ENCODE measurements around the gene TRAF7.

TRAF7 gene

GRCh38 chr16:2147981-2148671, 7.5 kb upstream of the TRAF7 start, which contains the start of gene RAB26:
Gene RAB26, plus strand, starts transcription at chr16:2148625. Its CDS starts 159 bp downstream, at chr16:2148784.
- H3K9me3 Mint-ChIP-seq: no peaks in the 10 kb centered on the region
- H3K27me3 Mint-ChIP-seq: no peaks in the 10 kb centered on the region
- peak within 1 kb of the TSS; percentile 70 to 78 for H3K4me3 Mint-ChIP-seq
- H3K36me3 Mint-ChIP-seq: peaks cover 26 to 30% of the 10 kb centered on the region in 2 donors
- peaks cover 28 to 46% of the 10 kb centered on the region in 2 donors for H3K4me1 Mint-ChIP-seq
- ATAC-seq (replicated peaks) (peak; percentile 44 to 61), DNase-seq (no peak)
- H3K27ac Mint-ChIP-seq: peak within 1 kb of the TSS; percentile 93

- DNase-seq: no peak
- peak; percentile 29 for ATAC-seq (replicated peaks)
- Mint-ChIP-seq H3K4me1 (peaks cover 28 to 54% of the 10 kb centered on the region in 2 donors), H3K27ac (peak overlapping the region; percentile 93), H3K9me3 (no peaks in the 10 kb centered on the region), H3K36me3 (peaks cover 34 to 39% of the 10 kb centered on the region in 2 donors), H3K4me3 (peak overlapping the region; percentile 70 to 78), H3K27me3 (no peaks in the 10 kb centered on the region)
Measured at GRCh38 chr16:2148714-2149629, 6.6 kb upstream of the TRAF7 start.

GRCh38 chr16:2149630-2150417, 5.8 kb upstream of the TRAF7 start:
- ATAC-seq (replicated peaks) (no peak), DNase-seq (no peak)
- H3K4me1 Mint-ChIP-seq: peaks cover 30 to 62% of the 10 kb centered on the region in 2 donors
- peak overlapping the region; percentile 93 for H3K27ac Mint-ChIP-seq
- H3K9me3 Mint-ChIP-seq: no peaks in the 10 kb centered on the region
- peak overlapping the region; percentile 70 to 78 for H3K4me3 Mint-ChIP-seq
- no peaks in the 10 kb centered on the region for H3K27me3 Mint-ChIP-seq
- peaks cover 43 to 47% of the 10 kb centered on the region in 2 donors for H3K36me3 Mint-ChIP-seq

GRCh38 chr16:2150418-2151187, 5.0 kb upstream of the TRAF7 start:
- no peak for ATAC-seq (replicated peaks)
- Mint-ChIP-seq H3K36me3 (peaks cover 48 to 54% of the 10 kb centered on the region in 2 donors), H3K4me1 (peaks cover 30 to 68% of the 10 kb centered on the region in 2 donors), H3K9me3 (no peaks in the 10 kb centered on the region), H3K27me3 (no peaks in the 10 kb centered on the region), H3K4me3 (peak overlapping the region; percentile 78 to 80), H3K27ac (peak overlapping the region; percentile 95)
- DNase-seq: no peak

GRCh38 chr16:2151188-2152091, 4.1 kb upstream of the TRAF7 start:
- Mint-ChIP-seq H3K9me3 (no peaks in the 10 kb centered on the region), H3K4me1 (peaks cover 32 to 73% of the 10 kb centered on the region in 2 donors), H3K27me3 (no peaks in the 10 kb centered on the region), H3K36me3 (peaks cover 48 to 54% of the 10 kb centered on the region in 2 donors), H3K4me3 (peak overlapping the region; percentile 80 to 96), H3K27ac (peak overlapping the region; percentile 95)
- ATAC-seq (replicated peaks): no peak
- no peak for DNase-seq

- peak overlapping the region; percentile 95 for H3K27ac Mint-ChIP-seq
- DNase-seq (no peak), ATAC-seq (replicated peaks) (no peak)
- H3K36me3 Mint-ChIP-seq: peaks cover 50 to 62% of the 10 kb centered on the region in 2 donors
- H3K4me3 Mint-ChIP-seq: peak overlapping the region; percentile 80 to 96
- H3K4me1 Mint-ChIP-seq: peaks cover 42 to 83% of the 10 kb centered on the region in 2 donors
- no peaks in the 10 kb centered on the region for H3K27me3 Mint-ChIP-seq
- no peaks in the 10 kb centered on the region for H3K9me3 Mint-ChIP-seq
Measured at GRCh38 chr16:2152695-2153506, 2.7 kb upstream of the TRAF7 start.

- Mint-ChIP-seq H3K4me3 (peak overlapping the region; percentile 80 to 96), H3K9me3 (no peaks in the 10 kb centered on the region), H3K27ac (peak overlapping the region; percentile 95), H3K4me1 (peaks cover 47 to 91% of the 10 kb centered on the region in 2 donors), H3K27me3 (no peaks in the 10 kb centered on the region), H3K36me3 (peaks cover 54 to 65% of the 10 kb centered on the region in 2 donors)
- DNase-seq (no peak), ATAC-seq (replicated peaks) (no peak)
Measured at GRCh38 chr16:2154533-2155090, 970 bp upstream of the TRAF7 start.

GRCh38 chr16:2155977-2156848, 631 bp downstream of the TRAF7 start:
- no peaks in the 10 kb centered on the region for H3K9me3 Mint-ChIP-seq
- H3K27me3 Mint-ChIP-seq: no peaks in the 10 kb centered on the region

GRCh38 chr16:2156849-2157224, 1.3 kb downstream of the TRAF7 start:
- peaks cover 36 to 48% of the 10 kb centered on the region in 2 donors for H3K36me3 Mint-ChIP-seq
- peak overlapping the region; percentile 11 for H3K27ac Mint-ChIP-seq
- H3K4me1 Mint-ChIP-seq: peaks cover 33 to 87% of the 10 kb centered on the region in 2 donors
- no peak for ATAC-seq (replicated peaks)
- no peaks in the 10 kb centered on the region for H3K9me3 Mint-ChIP-seq
- H3K4me3 Mint-ChIP-seq: peak overlapping the region; percentile 96
- H3K27me3 Mint-ChIP-seq: no peaks in the 10 kb centered on the region
- DNase-seq: no peak

More at GRCh38 chr16:2155977-2156848, 631 bp downstream of the TRAF7 start:
- peak overlapping the region; percentile 97 for H3K27ac Mint-ChIP-seq
- ATAC-seq (replicated peaks) (no peak), DNase-seq (no peak)
- peak overlapping the region; percentile 96 for H3K4me3 Mint-ChIP-seq
- H3K4me1 Mint-ChIP-seq: peaks cover 38 to 87% of the 10 kb centered on the region in 2 donors
- peaks cover 41 to 54% of the 10 kb centered on the region in 2 donors for H3K36me3 Mint-ChIP-seq

- Mint-ChIP-seq H3K36me3 (peaks cover 35 to 44% of the 10 kb centered on the region in 2 donors), H3K4me3 (peak overlapping the region; percentile 96), H3K27ac (peak overlapping the region; percentile 51), H3K27me3 (no peaks in the 10 kb centered on the region), H3K9me3 (no peaks in the 10 kb centered on the region), H3K4me1 (peaks cover 32 to 86% of the 10 kb centered on the region in 2 donors)
- ATAC-seq (replicated peaks) (no peak), DNase-seq (no peak)
Measured at GRCh38 chr16:2157480-2158261, 2.1 kb downstream of the TRAF7 start.

Measured in stimulated activated naive B cell treated with anti-CD40 and anti-IgM and Interleukin-4, amounts not matched to agents 10 μg/mL and 1 μg/mL and 100 μg/mL, for 72 hours (primary cell).